HG03103 (cell line): ENCODE results near the gene FIZ1.

Source experiments
- ATAC-seq: cut with Tn5 transposase; IDR thresholded peaks from one replicate; pipeline ENCODE4 v1.9.1; 2021; ENCODE audit warnings: low read depth; ENCODE audit not compliant: unreplicated experiment

Gene FIZ1

GRCh38 chr19:55636723-55637122 lies 37.4 kb upstream of the FIZ1 start:
- ATAC-seq, result no peak

DNA sequence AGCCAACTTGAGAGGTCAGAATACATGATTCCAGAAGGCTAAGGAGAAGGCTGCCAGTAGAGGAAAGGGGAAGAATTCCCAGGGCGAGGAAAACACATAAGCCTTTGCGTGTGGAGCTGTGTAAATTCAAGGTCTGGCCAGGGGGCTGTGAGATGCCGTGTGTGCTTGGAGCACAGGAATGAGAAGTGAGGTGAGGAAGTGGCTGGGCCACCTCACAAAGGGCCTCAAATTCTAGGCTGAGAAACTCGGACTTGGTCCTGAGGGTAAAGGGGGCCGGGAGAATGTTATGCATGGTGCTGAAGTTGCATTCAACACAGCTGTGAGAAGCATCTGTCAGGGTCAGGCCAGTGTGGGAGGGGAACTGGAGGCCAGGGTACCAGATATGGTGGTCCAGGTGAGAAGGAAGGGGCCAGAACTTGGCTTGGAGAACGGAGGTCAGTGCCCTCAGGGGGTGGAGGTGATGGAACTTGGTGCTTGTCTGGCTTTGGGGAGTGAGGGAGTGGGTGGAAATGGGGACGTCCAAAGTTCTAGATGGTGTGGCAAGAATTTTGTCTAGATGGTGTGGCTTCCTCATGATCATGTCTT lies 36.6 kb upstream of the FIZ1 start:
- ATAC-seq, result no peak

- no peak for ATAC-seq
Measured at GRCh38 chr19:55635334-55635717, 36.0 kb upstream of the FIZ1 start.

DNA sequence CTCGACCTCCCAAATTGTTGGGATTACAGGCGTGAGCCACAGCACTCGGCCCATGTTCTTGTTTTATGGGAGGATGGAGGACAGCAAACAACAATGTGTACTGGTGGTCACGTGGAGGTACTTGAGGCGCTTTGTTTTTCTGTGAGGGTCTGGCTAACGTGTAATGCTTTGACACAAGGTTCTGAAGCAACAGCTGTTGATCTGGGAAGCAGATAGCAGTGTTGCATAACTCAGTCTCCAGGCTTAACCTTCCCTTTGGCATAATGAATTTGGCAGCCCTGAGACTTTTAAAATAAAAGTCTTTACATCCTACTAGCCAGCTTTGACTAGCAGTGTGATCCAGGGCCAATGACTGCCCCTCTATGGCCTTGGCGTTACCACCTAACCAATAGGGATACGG lies 34.5 kb upstream of the FIZ1 start:
- no peak for ATAC-seq

DNA sequence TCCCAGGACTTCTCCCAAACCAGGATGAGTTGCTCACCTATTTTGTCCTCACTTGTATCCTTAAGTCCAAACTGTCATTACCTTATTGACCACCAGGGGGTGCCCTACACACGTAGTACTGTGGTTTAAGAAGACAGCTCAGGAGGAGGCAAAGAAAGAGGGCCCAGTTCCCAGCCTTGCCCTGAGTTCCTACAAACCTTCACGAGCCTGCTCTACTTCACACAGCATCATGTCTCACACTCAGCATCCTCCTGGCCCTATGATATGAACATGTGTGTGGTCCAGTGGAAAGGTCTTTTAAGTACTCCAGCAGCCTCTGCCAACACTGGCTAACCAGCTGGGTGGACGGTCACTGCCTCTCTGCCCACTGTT lies 33.1 kb upstream of the FIZ1 start:
- ATAC-seq, result no peak

DNA sequence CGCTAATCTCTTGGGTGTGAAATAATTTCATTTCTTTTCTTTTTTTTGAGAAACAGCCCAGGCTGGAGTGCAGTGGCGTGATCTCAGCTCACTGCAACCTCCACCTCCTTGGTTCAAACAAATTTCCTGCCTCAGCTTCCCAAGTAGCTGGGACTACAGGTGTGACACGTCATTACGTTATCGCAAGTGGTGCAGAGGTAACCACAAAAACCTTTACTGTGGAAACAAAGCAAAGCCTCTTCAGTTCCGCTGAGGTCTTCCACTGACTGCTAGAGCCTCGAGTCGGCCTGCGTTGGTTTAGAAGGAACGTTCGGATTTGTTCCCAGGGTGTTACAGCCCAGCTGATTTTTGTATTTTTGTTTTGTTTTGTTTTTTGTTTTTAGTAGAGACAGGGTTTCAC lies 27.0 kb upstream of the FIZ1 start:
- no peak for ATAC-seq

- no peak for ATAC-seq
Measured at GRCh38 chr19:55625004-55625326, 25.6 kb upstream of the FIZ1 start.

DNA sequence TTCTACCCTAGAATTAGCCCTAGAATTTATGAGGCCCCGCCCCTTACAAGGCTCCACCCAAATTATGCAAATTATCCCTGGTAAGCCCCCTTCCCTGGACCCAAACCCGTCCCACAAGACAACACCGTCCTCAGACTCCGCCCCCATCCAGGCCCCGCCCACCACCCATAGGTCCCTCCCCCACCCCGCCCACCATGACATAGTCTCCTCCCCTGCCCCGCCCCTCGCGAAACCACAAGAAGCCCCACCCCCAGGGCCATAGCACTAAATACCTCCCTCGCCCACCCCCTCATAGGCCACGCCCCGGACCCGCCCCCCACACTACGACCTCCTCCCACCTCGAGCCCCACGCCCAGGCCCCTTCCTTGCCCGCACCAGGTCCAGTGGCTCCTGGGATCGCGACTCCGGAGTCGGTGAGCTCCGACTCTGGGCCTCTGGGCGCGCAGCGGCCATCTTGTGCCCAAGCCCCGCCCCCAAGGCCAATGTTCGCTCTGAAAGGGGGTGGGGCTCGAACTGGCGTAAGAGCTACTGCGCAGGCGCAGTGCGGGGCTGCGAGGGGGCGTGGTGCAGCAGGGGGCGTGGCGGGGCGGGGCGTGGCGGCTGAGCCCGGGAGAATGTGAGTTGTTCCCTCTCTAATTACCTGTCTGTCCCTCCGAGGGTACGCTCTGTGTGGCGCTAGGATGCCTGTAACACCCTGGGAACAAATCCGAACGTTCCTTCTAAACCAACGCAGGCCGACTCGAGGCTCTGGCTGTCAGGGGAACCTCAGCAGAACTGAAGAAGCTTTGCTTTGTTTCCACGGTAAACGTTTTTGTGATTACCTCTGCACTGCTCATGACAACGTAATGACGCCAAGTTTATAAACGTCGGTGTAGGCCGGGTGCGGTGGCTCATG lies 25.0 kb upstream of the FIZ1 start, which contains the start of gene ZNF784:
ZNF784 (minus strand) TSS at position 458 of the 895 bp plus-strand sequence; CDS start at position 453, 5 bp downstream.
- no peak for ATAC-seq

DNA sequence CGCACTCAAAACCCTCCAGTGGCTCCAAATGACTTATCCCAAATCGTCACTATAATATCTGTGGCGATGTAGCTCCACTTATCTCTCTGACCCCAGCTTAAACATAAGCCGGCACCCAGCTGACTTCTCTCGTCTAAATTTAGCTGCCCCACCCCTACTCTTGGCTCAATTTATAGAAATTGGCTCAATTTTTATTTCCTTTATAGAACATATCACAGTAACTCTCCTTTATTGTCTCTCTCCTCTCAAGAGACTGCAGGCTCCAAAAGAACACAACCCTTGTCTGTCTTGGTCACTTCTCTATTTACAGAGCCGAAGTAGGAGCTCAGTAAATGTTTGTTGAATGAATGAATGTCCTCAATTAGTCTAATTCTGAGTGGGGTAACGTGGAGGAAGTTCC lies 24.2 kb upstream of the FIZ1 start:
- ATAC-seq, result no peak

DNA sequence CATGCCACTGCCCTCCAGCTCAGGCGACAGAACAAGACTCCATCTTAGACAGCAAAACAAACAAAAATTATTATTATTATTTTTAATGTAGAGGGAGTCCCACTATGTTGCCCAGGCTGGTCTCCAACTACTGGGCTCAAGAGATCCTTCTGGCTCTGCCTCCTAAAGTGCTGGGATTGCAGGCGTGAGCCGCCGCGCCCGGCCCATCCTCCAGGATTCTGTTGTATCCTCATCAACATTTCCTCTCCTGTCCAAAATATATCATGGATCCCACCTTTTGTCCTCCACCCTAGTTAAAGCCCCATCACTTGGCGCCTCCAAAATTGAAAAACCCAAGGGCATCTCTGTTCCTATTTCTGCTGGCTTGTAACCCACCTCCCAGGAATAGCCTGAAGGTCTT lies 23.8 kb upstream of the FIZ1 start:
- ATAC-seq, result no peak

DNA sequence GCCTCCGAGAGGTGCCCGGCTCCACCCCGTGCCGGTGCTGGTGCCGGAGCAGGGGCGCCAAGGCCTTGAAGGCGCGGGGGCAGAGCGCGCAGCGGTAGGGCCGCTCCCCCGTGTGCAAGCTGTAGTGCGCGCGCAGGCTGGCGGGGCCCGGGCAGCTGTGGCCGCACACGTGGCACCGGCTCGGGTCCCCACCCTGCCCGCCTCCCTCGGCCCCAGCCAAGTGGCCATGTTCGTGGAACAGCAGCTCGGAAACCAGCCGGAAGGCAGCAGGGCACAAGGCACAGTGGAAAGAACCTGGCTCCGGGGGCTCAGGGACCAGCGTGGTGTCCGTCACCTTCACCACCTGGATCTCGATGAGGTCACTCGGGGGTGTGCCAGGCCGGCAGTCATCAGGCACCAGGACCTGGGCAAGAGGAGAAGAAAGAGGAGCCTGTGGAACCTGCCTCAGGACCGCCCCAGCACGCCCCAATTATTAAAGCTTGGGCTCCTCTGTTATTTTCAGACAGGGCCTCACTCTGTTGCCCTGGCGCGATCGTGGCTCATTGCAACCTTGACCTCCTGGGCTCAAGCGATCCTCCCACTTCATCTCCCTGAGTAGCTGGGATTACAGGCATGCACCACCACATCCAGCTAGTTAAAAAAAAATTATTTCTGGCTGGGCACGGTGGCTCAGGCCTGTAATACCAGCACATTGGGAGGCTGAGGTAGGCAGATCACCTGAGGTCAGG lies 23.1 kb upstream of the FIZ1 start:
- ATAC-seq, result no peak

- ATAC-seq, result no peak
Measured at GRCh38 chr19:55621673-55622231, 22.4 kb upstream of the FIZ1 start.

DNA sequence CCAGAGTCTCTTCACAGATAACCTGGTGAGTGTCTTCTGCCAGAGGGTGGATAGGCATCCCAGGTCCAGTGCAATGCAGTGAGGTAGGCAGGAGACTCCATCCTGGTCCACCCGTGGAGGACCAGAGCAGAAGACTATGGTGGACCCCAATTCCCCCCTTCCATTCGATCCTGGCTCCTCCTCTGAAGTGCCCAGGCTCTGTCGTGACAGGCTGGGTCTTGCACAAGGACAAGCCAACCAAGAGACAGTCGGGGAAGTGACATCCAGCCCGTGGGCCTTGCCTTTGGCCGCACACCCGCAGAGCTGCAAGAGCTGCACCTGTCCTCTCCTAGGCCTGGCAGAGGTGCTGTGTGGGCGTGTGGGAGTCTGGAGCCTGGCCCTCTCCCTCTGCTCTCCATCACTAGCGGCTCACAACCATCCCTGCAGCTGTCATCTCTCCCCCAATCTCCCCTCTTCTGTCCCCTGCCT lies 21.9 kb upstream of the FIZ1 start:
- no peak for ATAC-seq

DNA sequence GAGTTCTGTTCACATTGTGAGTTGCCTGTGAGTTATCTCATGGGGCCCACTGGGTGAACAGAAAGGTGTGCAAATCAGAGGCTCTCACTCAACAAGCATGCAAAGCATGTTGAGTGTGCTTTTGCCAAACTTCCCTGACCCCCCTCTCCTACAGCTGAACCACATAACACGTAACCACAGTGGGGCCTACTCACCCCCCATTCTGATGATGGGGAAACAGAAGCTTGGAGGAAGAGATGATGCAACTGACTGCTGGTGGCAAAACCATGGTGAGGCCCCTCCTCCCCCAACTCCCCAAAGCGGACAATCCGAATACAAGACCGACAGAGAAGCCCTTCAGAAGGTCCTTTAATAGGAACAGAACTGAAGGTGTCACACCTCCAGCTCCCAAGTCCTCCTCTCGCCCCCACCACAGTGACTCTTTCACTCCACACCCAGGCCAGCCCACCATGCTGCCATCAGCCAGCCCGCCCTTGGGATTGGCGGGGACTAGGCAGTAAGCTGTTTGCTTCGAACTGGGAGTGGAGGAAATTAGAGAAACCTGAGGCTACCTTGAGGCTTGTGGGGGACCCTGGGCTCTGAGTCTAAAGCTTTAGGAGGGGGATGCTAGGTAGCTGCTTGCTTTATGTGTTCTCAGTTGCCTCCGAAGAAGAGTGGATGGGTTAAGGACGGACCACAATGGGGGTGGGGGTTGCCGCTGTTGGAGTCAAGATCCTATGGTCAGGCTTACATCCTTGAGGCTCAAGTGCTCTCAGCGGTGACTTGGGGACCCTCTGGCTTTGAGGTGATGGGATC lies 21.3 kb upstream of the FIZ1 start:
- ATAC-seq, result no peak

DNA sequence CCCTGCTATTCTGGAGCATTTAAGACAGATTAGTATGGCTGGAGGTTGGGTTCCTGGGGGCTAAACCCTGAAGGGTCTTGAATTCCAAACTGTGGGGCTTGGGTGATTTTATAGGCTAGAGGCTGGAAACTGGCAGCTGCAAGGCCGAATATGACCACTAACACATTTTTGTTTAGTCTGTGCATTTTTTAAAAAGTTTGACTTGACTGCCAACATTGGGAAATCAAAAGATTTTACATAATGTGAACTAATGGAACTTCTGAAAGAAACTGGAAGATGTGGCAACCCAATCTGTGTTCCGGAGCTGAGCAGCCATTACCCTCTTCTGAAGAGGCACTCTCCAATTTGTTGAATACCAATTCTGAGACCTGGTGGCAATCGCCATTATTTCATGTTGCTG lies 20.0 kb upstream of the FIZ1 start:
- ATAC-seq, result no peak

DNA sequence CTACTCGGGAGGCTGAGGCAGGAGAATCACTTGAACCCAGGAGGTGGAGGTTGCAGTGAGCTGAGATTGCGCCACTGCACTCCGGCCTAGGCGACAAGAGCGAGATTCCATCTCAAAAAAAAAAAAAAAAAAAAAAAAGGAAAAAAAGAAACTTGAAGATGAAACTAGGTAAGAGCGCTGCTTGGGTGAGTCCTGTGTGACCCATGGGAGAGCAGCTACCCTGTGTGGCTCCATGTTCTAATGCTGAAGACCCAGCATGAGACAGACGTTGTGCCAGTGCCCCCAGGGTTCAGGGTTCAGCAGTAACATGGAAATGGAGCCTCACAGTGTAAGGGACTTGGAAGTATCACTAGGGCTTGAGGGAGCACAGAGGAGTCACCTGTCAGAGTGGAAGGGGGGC lies 19.1 kb upstream of the FIZ1 start:
- no peak for ATAC-seq

DNA sequence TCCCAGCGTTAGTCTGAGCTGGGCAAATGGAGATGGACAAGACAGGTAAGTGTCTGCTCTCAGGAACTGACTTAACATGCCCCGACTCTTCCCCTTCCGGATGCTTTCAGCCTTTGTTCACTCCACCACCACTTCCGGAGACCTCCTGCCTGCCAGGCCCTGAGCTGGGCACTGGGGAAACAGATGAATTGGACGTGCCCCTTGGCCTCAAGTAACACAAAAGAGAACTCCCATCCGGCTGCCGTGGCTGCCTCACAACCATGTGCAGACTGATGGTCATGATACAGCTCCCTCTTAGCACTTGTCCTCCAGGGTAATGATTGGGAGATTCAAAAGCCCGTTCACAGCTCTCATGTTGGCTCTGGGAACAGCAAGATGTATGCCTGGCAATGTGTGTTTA lies 18.1 kb upstream of the FIZ1 start:
- no peak for ATAC-seq

- no peak for ATAC-seq
Measured at GRCh38 chr19:55616395-55616875, 17.1 kb upstream of the FIZ1 start.

DNA sequence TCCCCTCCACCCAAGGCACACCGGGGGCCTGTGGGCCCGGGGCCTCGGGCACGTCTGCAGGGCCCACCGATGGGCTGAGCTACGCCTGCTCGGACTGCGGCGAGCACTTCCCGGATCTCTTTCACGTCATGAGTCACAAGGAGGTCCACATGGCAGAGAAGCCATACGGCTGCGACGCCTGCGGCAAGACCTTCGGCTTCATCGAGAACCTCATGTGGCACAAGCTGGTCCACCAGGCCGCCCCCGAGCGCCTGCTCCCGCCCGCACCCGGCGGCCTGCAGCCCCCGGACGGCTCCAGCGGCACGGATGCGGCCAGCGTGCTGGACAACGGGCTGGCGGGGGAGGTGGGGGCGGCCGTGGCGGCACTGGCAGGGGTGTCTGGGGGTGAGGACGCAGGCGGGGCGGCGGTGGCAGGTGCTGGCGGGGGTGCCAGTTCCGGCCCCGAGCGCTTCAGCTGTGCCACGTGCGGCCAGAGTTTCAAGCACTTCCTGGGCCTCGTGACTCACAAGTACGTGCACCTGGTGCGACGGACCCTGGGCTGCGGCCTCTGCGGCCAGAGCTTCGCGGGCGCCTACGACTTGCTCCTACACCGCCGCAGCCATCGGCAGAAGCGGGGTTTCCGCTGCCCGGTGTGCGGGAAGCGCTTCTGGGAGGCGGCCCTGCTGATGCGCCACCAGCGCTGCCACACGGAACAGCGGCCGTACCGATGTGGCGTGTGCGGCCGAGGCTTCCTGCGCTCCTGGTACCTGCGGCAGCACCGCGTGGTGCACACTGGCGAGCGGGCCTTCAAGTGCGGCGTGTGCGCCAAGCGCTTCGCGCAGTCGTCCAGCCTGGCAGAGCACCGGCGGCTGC lies 16.5 kb upstream of the FIZ1 start:
- no peak for ATAC-seq
